PC-3 (cell line): Measurements from ENCODE around the gene KANK4. TPM values are rescaled to one million over a fixed set of nuclear protein-coding genes. Genes with fewer than 3 reads are reported as not detected.

ENCODE experiments used
- ATAC-seq: fragments of 200-7000 bp; cut with Tn5 transposase; 2 replicates; pipeline ENCODE4 v1.9.1; 2020; ENCODE audit warnings: mild to moderate bottlenecking, moderate library complexity
- BruUV-seq: library from RNA; stranded (reverse); fragments of 400-500 nt; replicated peaks from 2 replicates; lab custom pipeline; 2021; lab: Mats Ljungman, UMichigan
- CTCF ChIA-PET: fragments of 300-600 bp; sonication (Branson Sonifier 250); formaldehyde crosslinking; loops from one replicate; lab custom pipeline; 2022; ENCODE audit warnings: antibody characterized with exemption; lab: Charles Lee
- POLR2A ChIA-PET: fragments of 300-600 bp; sonication (Branson Sonifier 250); formaldehyde crosslinking; loops from one replicate; lab custom pipeline; 2022; ENCODE audit warnings: antibody characterized with exemption; ENCODE audit not compliant: unreplicated experiment; lab: Charles Lee
- DNase-seq: peaks from one replicate; pipeline ENCODE4 v3.0.0-alpha.2; 2015
- H2AFZ ChIP-seq: fragments of 300-600 bp; sonication (generic); 2 replicates; pipeline ENCODE4 v1.6.0; 2016; ENCODE audit warnings: antibody characterized with exemption, low read length
- H3F3A ChIP-seq: fragments of 300-600 bp; sonication (generic); one replicate; pipeline ENCODE4 v1.6.0; 2017; ENCODE audit warnings: antibody characterized with exemption, low read length, control low read depth, mild to moderate bottlenecking; ENCODE audit not compliant: unreplicated experiment
- H3K27ac ChIP-seq: fragments of 300-600 bp; sonication (generic); 2 replicates; pipeline ENCODE4 v1.5.1; 2016; ENCODE audit warnings: mild to moderate bottlenecking, low read length
- H3K27me3 ChIP-seq: fragments of 300-600 bp; sonication (generic); 2 replicates; pipeline ENCODE4 v1.6.1; 2016; ENCODE audit warnings: low read length, mixed read lengths
- H3K36me3 ChIP-seq: fragments of 300-600 bp; sonication (generic); 2 replicates; pipeline ENCODE4 v1.6.1; 2016; ENCODE audit warnings: low read depth, mixed run types, low read length, mixed read lengths
- H3K4me1 ChIP-seq: fragments of 300-600 bp; sonication (generic); 2 replicates; pipeline ENCODE4 v1.5.1; 2016; ENCODE audit warnings: low read length; ENCODE audit not compliant: insufficient read depth
- H3K4me2 ChIP-seq: fragments of 300-600 bp; sonication (generic); 2 replicates; pipeline ENCODE4 v1.6.0; 2016; ENCODE audit warnings: low read length
- H3K4me3 ChIP-seq: fragments of 300-600 bp; sonication (generic); 2 replicates; pipeline ENCODE4 v1.5.1; 2016; ENCODE audit warnings: mild to moderate bottlenecking, low read length, mixed read lengths
- H3K79me2 ChIP-seq: fragments of 300-600 bp; sonication (generic); 2 replicates; pipeline ENCODE4 v1.6.1; 2017; ENCODE audit warnings: low read length, mixed read lengths
- H3K9ac ChIP-seq: fragments of 300-600 bp; sonication (generic); 2 replicates; pipeline ENCODE4 v1.6.0; 2016; ENCODE audit warnings: mild to moderate bottlenecking, low read length
- H3K9me2 ChIP-seq: fragments of 300-600 bp; sonication (generic); replicated peaks from 2 replicates; pipeline ENCODE4 v1.6.1; 2016; ENCODE audit warnings: mixed run types, low read length, mixed read lengths
- H3K9me3 ChIP-seq: fragments of 300-600 bp; sonication (generic); 2 replicates; pipeline ENCODE4 v1.6.1; 2016; ENCODE audit warnings: low read length, mixed read lengths
- H4K20me1 ChIP-seq: fragments of 300-600 bp; sonication (generic); 2 replicates; pipeline ENCODE4 v1.6.1; 2016; ENCODE audit warnings: low read length, mixed read lengths
- CTCF ChIP-seq: fragments of 300-600 bp; sonication (generic); conservative IDR thresholded peaks from 2 replicates; pipeline ENCODE4 v1.5.1; 2017; ENCODE audit warnings: antibody characterized with exemption, low read depth, mild to moderate bottlenecking, low read length
- EZH2 ChIP-seq: fragments of 300-600 bp; sonication (generic); IDR thresholded peaks from one replicate; pipeline ENCODE4 v1.6.1; 2017; ENCODE audit warnings: antibody characterized with exemption, mild to moderate bottlenecking, low read length; ENCODE audit not compliant: unreplicated experiment
- EZH2phosphoT487 ChIP-seq: fragments of 300-600 bp; sonication (generic); IDR thresholded peaks from 2 replicates; pipeline ENCODE4 v1.6.1; 2018; ENCODE audit warnings: mild to moderate bottlenecking, antibody characterized with exemption, low read length, borderline replicate concordance
- intact Hi-C: fragments of 100-400 bp; cut with micrococcal nuclease; formaldehyde crosslinking; loops from 2 replicates; pipeline ENCODE4 v1.9.0; 2023
- total RNA-seq: library from RNA; depleted of rRNA; stranded (reverse); fragments of >200 nt; gene quantifications from 2 replicates; pipeline ENCODE4 v1.2.3, GENCODE V29; 2014

The KANK4 gene
- total RNA-seq, 1 experiment from 2014 or later, result not detected

GRCh38 chr1:62269439-62269838 is 49.8 kb downstream of the KANK4 start:
- Histone ChIP-seq H3K36me3 (no peaks in the 10 kb centered on the region), H3K4me3 (no peak overlapping the region), H3K27ac (no peak overlapping the region), H3F3A (no peaks in the 10 kb centered on the region), H3K9me2 (no peaks in the 10 kb centered on the region), H3K79me2 (no peaks in the 10 kb centered on the region), H4K20me1 (no peaks in the 10 kb centered on the region), H3K4me2 (no peak overlapping the region), H2AFZ (no peak overlapping the region), H3K4me1 (peaks cover 17% of the 10 kb centered on the region), H3K27me3 (no peaks in the 10 kb centered on the region), H3K9ac (no peak overlapping the region), H3K9me3 (no peaks in the 10 kb centered on the region)
- DNase-seq (no peak), ATAC-seq (no peak)
- TF ChIP-seq CTCF, result no peak
- no peak for TF ChIP-seq EZH2phosphoT487
- no peak for TF ChIP-seq EZH2
- ChIA-PET CTCF (no interaction called here), POLR2A (no interaction called here)
- intact Hi-C loops, result no loop called here
- BruUV-seq, result no TSS peak

- no peaks in the 10 kb centered on the region for H3K27me3 ChIP-seq
- H3K27ac ChIP-seq, result no peak overlapping the region
- ChIA-PET POLR2A (interaction anchor here (0.6 kb wide), 1 partner anchor 150 kb away, joined by 5 read pairs; no protein-coding TSS in a partner anchor), CTCF (no interaction called here)
- H3K9ac ChIP-seq, result no peak overlapping the region
- peaks cover 17% of the 10 kb centered on the region for H3K4me1 ChIP-seq
- no peak overlapping the region for H3K4me3 ChIP-seq
- no peak overlapping the region for H3K4me2 ChIP-seq
- H3K36me3 ChIP-seq, result no peaks in the 10 kb centered on the region
- H2AFZ ChIP-seq, result no peak overlapping the region
- DNase-seq (no peak), ATAC-seq (no peak)
- H3K9me3 ChIP-seq, result no peaks in the 10 kb centered on the region
- no peaks in the 10 kb centered on the region for H3K79me2 ChIP-seq
- no peaks in the 10 kb centered on the region for H3F3A ChIP-seq
- no peaks in the 10 kb centered on the region for H4K20me1 ChIP-seq
- no TSS peak for BruUV-seq
- no peaks in the 10 kb centered on the region for H3K9me2 ChIP-seq
- intact Hi-C loops, result no loop called here
- no peak for TF ChIP-seq EZH2phosphoT487
- no peak for TF ChIP-seq EZH2
- no peak for TF ChIP-seq CTCF
Observed at GRCh38 chr1:62268315-62268714, 50.9 kb downstream of the KANK4 start.

- Histone ChIP-seq H3K36me3 (no peaks in the 10 kb centered on the region), H3K9me3 (no peaks in the 10 kb centered on the region), H3K27ac (no peak overlapping the region), H4K20me1 (no peaks in the 10 kb centered on the region), H3F3A (no peaks in the 10 kb centered on the region), H3K9me2 (no peaks in the 10 kb centered on the region), H3K4me3 (no peak overlapping the region), H3K9ac (no peak overlapping the region), H3K27me3 (0 out of 2 replicates have a peak, but pooled peaks cover 5% of the 10 kb centered on the region), H2AFZ (no peak overlapping the region), H3K4me1 (peaks cover 12% of the 10 kb centered on the region), H3K4me2 (no peak overlapping the region), H3K79me2 (no peaks in the 10 kb centered on the region)
- no TSS peak for BruUV-seq
- intact Hi-C loops, result no loop called here
- ChIA-PET POLR2A (no interaction called here), CTCF (no interaction called here)
- TF ChIP-seq EZH2phosphoT487 (no peak), CTCF (no peak), EZH2 (no peak)
- ATAC-seq (no peak), DNase-seq (no peak)
Observed at GRCh38 chr1:62265956-62266935, 53.0 kb downstream of the KANK4 start.
